CD4-positive, alpha-beta T cell treated with Interleukin-2 at 100 ng/mL for 4 hours (primary cell): Measurements from ENCODE around the gene FRAS1.
"Not testable (repeated sequence)": the region's sequence is repeated elsewhere in the genome, so short reads cannot be mapped to it uniquely, and the experiment has no call there.

Experiments
- DNase-seq: peaks from one replicate; pipeline ENCODE4 v3.0.0-alpha.2; 2020; ENCODE audit warnings: low spot score

FRAS1 gene

DNA sequence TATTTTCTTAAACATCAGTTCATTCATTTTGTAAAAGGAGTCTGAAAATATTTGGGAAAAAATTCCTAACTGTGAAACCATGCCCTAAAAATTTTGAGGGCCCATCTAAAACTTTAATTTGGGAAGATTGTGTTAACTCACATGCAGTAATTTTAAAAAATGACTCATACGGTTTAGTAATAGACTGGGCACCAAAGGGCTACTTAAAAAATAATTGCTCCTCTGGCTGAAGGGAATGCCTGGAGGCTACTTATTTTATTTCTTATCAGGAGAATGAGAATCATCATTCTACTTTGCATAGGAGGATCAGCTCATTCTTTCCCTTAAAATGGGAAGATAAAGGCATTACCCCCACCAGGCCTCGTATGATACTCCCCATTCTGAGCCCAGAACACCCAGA is 271.5 kb downstream of the FRAS1 start:
- not testable (repeated sequence) for DNase-seq

DNA sequence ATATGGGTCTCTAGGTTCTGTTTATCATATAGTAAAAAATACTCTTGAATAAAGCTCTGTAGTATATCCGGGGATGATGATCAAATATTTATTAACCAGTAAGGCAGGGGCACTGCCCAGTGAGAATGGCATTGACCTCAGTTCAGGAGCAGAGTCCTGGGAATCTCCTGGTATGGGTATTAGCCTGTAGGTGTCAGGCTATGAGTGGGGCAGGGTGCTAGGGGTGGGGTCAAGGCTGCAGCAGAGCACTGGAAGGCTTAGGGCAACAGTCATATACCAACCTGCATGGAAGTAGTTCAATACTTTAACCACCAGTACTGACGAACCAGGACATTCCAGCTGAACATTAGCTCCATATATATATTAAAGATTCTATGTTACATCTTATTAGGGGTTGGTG is 274.1 kb downstream of the FRAS1 start:
- no peak for DNase-seq

DNA sequence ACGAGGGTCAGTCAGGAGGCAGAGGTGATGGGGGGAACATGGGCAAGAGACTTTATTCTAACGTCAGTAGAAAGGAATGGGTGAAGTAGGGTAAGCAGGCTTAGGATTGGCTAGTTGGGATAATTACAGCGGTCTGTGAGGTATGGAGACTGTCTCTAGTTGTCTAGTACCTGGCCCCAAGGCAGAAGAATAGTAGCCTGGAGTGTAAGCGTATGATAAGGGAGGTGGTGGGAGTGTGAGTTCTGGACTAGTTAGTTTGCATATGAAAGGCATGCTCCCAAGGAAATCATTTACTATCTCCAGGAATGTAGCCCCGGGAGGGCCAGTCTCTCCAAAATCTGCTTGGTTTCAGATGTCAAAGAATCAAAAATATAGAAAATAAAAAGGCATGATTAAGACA is 274.8 kb downstream of the FRAS1 start:
- DNase-seq = no peak

DNA sequence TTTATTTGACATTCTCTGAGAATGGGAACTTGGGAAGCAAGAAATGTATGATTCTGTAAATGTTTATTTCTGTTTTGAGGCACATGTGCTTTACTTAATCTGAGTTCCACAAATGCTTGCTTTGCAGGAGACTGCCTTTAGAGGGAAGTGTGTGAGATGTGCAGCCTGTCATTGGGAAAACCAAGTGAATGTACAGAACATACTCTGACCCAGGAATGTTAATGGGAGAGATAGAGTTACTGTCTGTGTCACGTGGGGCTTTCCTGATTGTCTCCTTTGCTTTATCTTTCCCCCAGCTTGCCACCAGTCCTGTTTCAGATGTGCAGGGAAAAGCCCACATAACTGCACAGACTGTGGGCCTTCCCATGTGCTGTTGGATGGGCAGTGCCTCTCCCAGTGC is 275.9 kb downstream of the FRAS1 start:
- DNase-seq = no peak

DNA sequence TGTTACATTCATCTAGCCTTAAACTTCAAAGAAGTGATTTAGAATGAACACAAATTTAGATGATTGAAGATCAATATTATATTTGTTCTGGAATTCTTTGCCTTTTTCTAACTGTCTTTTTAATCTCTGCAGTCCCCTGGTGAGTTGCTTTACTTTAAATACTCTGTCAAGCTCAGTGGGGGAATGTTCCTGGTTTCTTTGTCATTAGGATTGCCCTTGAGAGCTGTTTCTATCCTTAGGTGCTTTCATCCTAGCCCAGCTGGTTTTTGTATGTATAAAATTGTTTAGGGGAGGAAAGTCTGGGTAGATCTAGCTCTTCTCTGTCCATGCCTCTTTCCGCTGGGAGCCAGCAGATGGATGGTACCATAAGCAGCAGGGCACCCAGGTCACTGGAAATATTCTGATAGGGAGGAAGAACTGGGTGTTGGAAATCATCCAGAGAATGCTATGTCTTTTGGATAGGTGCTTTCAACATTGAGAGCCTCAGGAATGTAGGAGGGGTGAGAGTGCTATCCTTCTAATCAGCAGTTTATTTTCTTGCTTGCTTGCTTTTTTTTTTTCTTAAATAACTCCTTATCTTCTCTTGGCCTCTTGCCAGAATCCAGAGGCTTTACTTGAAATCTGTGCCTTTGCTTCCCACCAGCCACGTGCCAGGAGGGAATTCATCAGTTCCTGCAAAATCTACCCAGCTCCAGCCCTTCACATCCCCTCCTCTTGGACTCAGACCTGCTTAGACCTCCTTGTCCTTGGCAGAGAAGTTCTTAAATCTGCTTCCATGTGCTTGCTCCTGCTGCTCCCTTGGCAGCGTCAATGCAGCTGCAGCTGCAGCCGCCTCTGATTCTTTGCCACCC is 279.2 kb downstream of the FRAS1 start:
- DNase-seq = no peak

DNA sequence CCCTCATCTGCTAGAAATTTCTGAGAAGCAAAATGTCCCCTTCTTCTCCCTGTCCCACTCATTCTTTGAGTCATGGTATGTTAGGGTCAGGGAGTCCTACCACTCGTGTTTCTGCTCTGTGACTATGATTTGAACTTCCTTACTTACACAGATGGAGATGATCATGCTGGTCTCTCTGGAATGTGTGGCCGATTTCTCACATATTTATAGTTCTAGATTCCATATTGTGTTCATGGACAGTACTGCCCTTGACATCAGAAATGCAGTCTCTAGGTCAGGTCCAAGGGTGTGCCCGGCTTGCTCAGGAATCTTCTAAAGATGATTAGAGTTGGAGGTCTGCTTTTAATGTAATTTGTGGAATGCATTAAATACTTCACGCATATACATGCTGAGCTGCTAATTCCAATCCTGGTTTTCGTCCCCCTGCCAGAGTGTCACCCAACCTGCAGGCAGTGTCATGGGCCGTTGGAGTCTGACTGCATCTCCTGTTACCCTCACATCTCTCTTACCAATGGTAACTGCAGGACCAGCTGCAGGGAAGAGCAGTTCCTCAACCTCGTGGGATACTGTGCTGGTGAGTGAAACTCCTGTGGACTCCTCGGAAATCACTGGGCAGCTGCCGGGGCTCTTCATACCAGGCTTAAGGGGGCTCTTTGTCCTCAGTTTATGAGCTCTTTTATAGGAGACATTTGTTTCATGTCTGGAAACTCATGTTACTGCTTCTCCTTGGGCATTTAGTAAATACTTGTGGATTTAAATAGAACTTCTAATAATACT is 280.3 kb downstream of the FRAS1 start:
- DNase-seq = no peak

DNA sequence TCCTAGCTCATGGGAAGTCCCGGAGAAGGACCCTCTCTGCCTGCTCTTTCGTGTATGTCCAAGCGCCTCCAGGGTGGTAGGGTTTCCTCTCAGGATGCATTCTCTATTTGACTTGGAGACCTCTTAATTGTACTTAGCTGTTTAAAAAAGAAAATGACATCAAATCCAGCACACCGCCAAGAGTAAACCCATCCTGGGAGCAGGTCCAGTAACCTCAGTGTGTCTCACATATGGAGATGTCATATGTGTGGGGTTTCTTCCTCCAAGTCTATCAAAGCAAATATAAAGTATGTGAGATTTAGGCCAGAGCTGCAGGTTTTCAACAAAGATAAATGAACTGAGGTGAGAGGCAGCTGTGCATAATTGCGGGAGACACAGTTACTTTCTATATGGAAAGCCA is 285.0 kb downstream of the FRAS1 start:
- DNase-seq = no peak

DNA sequence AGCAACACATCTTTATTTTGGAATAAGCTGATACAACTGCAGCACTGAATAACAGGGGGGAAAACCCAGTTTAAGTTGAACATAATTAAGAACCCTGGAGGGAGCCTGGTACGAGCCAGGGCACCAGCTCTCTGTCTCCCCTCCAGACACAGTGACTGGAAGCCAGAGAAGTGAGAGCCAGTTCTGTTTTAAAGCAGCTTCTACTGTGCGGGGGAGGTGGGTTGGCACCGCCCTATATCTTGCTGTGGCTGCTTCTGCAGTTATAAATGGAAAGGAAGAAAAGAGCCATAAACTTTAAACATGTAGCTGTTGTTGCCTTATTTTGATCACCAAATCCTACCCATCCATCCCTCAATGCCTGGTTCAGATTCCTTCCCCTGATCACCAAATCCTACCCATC is 286.6 kb downstream of the FRAS1 start:
- no peak for DNase-seq

DNA sequence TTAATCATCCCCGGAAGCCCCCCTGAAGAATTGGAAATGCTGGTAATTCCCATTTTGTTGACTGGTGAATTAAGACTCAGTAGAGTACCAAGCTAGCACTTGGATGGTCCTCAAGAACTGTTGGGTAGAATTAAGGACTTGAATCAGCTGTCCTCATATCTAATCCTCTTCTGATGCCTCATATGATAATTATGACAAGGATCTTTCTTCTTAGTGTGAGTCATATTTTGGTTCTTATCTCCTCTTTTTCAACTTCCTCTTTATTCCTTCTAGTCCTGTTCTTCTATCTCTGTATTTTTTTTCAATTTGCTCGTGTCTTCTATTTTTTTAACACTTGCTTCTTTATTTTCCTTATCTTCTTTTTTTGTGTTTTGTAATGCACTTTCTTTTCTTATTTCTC is 288.1 kb downstream of the FRAS1 start:
- no peak for DNase-seq

DNA sequence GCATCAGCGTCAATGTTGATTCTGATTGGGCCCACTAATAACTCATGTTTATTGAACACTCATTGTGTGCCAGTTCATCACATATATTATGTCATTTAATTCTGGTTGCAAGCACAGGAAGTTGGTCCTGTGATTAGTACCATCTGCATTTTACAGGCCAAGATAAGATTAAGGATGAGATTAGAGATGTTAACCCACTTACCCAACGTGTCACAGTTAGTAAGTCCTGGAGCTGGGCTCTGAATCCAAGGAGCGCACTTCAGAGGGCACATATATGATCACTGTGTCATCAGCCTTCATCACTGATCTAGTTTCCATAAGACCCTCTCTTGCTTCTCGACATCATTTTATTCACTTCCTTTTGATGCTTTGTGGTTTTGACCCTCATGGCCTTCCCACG is 289.1 kb downstream of the FRAS1 start:
- no peak for DNase-seq

DNA sequence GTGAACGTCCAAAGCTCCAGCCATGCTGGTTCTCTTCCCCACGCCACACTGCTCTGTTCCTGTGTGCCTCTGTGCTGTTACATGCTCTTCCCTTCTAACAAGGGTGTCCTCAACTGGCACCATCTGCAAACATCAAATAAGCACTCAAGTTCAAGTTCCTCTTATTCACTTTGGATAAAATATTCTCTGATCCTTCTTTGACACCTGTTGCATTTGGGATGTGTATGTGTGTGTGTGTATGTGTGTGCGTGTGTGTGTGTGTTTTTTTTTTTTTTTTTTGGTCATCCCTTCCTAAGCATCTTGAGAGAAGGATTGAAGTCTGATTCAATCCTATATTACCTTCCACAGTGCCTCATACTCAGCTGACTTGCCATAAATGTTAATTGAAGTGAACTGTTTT is 290.4 kb downstream of the FRAS1 start:
- DNase-seq = no peak

DNA sequence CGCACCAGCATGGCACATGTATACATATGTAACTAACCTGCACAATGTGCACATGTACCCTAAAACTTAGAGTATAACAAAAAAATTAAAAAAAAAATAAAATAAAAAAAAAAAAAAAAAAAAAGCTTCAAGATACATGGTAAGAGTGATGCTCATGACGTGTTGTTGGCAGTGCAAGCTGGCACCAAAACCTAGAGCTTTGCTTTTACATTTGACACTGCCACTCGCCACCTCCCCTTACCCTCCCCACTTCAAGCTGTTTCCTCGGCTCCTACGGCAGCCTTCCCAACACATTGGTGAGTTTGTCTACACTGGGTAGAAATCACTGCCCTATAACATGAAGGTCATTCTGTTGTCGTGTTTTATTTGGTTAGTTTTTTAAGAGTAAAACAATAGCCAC is 296.8 kb downstream of the FRAS1 start:
- no peak for DNase-seq

DNA sequence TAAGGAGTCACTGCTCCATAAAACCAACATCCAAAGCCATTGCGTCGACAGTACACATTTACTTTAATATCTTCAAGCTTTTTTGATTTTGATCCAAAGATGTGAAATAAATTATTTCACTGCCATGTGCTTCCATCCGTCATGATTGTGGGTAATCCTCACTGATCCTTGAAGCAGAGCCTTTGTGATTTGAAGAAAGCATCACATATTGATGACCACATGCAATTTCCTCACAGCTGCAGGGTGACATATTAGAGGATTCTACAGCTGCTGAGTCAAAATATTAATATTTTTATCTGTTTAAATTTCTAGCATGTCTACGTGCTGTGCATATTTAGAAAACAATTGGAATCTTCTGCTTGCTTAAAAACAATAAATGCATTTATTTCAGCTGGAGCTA is 297.7 kb downstream of the FRAS1 start:
- DNase-seq = no peak

DNA sequence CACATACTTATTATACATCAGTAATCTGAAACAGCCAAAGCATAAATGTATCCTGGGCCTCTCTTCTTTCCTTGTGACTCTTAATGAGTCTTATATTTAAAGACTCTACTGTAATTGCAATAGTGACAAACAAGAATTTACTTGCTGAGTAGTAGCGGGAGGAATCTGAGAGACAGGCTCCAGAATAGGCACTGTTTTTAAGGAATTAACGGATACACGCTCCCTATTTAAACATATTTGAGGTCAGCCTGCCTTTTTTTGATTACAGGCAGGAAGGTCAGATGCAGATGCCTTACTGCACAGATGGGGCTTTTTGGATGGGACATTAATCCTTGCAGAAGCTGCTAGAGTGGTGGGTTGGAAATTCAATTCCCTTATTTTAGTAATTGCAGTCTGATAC is 298.2 kb downstream of the FRAS1 start:
- DNase-seq = no peak

DNA sequence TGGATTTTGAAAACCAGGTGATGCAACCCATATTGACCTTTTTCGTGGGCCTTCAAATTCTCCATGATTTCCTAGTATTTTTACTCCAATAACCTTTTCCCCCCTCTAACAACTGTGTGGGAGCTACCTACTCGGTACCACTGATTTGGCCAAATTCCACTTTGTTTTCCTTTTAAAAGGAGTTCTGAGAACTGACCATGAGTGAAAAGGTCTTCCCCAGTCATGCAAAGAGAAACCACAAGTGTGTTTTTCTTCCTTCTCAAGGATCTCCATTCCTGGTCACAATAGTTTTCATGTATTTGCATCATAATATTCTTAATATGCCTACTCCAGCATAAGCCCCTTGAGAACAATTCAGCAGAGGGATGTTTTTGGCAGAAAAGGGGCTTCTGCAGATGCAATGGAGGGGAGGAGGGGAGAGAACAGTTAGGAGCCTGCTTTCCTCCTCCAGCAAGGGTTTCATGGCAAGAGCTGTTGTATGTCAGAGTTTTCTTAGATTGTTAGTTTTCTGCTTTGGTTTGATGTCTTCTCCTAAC is 299.2 kb downstream of the FRAS1 start:
- no peak for DNase-seq

DNA sequence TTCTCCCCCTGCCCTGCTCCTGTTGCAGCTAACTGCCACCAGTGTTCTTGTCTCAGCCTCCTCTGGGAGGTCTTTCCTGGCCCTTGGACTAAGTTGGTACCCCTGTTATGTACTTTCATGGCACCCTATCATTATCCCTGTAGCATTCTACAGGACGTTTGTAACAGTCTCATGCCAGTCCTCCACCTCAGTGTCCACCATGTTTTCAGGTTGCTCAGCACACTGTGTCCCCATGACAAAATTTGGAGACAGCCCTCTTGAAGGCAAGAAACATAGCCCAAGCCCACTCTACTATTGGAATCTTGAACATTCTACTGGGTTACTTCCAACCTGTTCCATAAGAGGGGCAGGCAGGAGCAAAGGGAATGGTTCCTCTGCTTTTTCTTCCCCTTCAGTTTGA is 300.0 kb downstream of the FRAS1 start:
- DNase-seq = no peak

DNA sequence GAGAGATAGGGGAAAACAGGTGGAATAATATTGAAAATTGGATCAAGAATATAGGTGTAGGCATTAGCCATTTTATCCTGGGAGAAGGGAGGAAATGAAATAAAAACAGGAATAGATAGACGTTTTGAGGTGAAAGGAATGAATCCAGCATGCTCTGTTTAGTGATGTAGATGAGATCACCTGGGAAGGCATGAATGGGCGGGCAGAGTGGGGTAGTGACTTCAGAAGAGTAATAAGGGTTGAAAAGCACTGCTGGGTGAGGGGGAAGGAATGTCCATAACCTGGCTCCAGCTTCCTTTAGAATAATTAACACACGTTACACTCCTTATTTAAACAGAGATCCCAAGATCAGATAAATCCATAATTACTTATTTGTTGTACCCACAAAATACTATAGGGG is 303.3 kb downstream of the FRAS1 start:
- no peak for DNase-seq

DNA sequence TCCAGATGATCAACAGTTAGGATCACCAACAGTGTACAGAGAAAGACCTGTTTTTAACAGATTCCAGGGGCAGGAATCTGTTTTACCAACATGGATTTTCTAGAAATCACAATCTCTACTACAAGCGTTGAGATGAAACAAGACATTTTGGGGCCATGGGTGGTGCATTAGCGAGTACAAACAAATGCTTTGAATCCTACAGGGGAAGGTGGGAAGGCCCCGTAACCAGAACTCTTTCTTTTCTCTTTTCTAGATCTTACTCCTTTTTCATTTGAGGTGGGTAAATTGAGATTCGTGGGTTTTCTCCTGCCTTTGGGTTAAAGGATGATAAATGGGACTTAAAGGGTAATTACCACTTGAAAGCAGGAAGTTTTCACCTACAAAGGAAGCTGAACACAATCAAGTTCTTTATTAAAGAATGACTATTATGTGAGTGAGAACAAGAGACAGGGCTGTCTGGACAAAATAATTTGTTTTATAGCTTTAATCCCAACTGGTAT is 304.5 kb downstream of the FRAS1 start:
- DNase-seq = no peak

DNA sequence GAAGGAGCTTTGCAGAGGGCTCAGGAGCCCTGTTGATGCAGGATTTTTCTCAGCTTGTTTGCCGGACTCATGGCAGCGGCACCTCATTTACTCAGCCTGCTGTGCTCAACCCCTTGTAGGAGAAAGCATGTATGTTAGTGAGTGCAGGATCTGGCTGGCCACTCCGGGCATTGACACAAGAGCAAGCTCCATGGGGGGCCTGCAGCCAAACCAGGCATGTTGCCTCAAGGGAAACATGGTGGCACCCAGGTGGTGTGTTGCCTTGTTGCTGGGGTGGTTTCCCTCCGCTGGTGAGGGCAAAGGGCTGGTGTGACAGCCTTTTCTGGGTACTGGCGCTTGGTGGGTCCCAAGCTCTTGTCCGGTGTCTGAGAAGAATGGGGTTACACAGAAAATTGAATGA is 305.2 kb downstream of the FRAS1 start:
- no peak for DNase-seq

DNA sequence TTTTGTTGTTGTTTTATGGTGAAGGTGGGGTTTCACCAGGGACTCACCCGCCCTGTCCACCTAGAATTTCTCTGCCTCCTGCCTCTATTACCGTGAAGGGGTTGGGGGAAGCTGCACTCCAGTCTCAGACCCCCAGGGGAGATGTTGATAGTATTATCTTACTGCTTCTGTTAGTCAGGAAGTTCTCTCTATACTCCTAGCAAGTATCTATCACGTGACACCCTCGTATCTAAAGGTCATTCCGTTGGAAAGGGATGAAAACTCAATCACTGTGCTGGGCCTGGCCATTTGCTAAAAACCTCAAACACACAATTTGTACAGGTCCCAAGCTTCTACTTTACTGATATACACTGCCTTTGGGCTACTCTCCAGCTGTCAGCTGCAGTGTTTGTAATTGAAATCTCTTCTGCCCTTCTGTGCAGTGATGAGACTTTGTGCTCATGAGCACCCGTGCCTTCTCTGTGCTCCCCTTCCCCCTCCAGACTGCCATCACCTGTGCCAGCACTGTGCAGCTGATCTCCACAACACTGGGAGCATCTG is 306.0 kb downstream of the FRAS1 start:
- no peak for DNase-seq

DNA sequence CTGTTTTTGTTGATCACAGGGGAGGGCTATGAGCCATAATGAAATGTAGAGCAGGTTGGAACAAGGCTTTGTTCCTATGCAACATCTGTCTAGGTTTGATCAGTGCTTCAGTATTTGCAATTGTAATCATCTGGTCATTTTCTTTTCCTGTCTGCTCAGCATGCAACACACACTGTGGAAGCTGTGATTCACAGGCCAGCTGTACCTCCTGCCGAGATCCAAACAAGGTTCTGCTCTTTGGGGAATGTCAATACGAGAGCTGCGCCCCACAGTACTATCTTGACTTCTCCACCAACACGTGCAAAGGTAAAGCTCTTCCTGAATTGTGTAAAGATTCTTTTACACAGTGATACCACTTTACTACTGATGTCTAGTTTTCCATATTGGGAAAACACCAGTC is 312.6 kb downstream of the FRAS1 start:
- DNase-seq = no peak

DNA sequence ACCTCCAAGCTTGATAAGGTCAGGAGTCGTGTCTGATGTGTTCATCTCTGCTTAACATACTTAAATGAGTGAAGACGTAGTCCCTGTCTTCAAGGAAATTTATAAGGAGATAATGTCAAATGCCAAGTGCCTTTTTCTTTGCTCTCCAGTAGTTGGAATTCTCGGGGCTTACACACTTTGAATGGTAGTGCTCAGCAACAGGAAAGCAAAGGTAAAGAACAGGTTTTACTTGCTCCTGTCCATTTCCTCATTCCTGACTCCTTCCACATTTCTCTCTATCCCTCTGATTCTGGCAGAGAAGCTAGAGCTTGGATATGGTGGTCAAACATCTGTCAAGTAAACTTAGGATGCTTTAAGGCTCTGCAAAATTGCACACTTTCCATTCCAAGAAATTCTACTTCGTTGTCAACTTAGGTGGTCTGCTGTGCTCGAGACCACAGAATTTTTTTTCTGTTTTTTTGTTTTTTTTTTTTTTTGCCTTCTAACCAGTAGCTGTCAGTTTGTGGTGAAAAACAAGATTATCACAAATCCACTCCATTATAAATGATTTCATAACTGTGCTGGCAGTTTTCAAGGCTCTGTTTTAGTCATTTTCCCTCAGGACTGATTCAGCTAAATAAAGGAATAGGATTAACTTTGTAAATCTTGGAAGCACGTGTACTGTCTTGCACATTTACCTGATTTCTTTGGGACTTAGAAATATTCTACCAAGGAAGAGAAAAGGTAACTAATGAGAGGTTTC is 313.7 kb downstream of the FRAS1 start:
- DNase-seq = no peak
